HCT116 (cell line): Measurements from ENCODE around the gene DNAJC25.

Experiments
- CBX3 ChIP-seq: IDR thresholded peaks from 2 replicates; pipeline ENCODE4 v1.6.1; 2012; ENCODE audit warnings: low read depth
- CEBPB ChIP-seq: IDR thresholded peaks from 2 replicates; pipeline ENCODE4 v1.6.1; 2012; ENCODE audit warnings: low read depth
- EZH2phosphoT487 ChIP-seq: fragments of 200-600 bp; IDR thresholded peaks from 2 replicates; pipeline ENCODE4 v1.6.1; 2018; ENCODE audit warnings: antibody characterized with exemption, borderline replicate concordance
- POLR2AphosphoS5 ChIP-seq: IDR thresholded peaks from 2 replicates; pipeline ENCODE4 v1.6.1; 2011; ENCODE audit warnings: mild to moderate bottlenecking, low read depth, low read length, moderate library complexity
- ZNF274 ChIP-seq: fragments of 200-500 bp; sonication (Bioruptor generic); IDR thresholded peaks from 2 replicates; pipeline ENCODE4 v1.6.1; 2014; ENCODE audit warnings: mild to moderate bottlenecking, low read depth, low read length, inconsistent platforms
- TF ChIP-seq, protein P1 (sequence below), 3 experiments: fragments of 200-600 bp in 1 of 3; sonication (generic) in 1 of 3; IDR thresholded peaks in 2 of 3; conservative IDR thresholded peaks in 1 of 3; 2 replicates each; pipeline ENCODE4 v1.5.1; 2012 to 2017; ENCODE audit warnings: low read depth in 2 of 3, low read length in 2 of 3, antibody characterized with exemption in 1 of 3, borderline replicate concordance in 1 of 3, control low read depth in 1 of 3, mild to moderate bottlenecking in 1 of 3, mixed read lengths in 1 of 3, mixed run types in 1 of 3, moderate library complexity in 1 of 3; ENCODE audit not compliant: insufficient read depth in 1 of 3
- TF ChIP-seq, protein P2 (sequence below): IDR thresholded peaks from 2 replicates; pipeline ENCODE4 v1.6.1; 2012
- TF ChIP-seq, protein P3 (sequence below): IDR thresholded peaks from 2 replicates; pipeline ENCODE4 v1.6.1; 2012

DNA sequence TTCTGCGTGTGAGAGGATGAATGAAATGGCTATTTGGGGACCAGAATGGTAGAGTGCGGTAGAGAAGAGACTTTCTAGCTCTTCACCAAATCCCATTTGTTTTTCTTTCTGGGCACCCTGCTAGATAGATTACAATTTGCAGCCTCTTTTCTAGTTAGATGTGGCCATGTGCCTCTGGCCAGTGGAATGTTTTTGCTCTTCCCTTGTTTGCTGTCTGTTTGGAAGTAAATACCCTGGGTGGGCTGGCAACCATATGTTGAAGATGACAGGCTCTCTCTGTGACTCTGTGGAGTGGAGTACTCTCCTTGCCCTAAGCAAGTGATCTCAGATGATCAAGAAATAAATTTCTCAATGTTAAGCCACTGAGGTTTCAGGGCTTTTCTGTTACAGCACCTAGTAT lies 43.2 kb downstream of the DNAJC25 start:
- no peak for TF ChIP-seq CEBPB
- TF ChIP-seq, protein P1, sequence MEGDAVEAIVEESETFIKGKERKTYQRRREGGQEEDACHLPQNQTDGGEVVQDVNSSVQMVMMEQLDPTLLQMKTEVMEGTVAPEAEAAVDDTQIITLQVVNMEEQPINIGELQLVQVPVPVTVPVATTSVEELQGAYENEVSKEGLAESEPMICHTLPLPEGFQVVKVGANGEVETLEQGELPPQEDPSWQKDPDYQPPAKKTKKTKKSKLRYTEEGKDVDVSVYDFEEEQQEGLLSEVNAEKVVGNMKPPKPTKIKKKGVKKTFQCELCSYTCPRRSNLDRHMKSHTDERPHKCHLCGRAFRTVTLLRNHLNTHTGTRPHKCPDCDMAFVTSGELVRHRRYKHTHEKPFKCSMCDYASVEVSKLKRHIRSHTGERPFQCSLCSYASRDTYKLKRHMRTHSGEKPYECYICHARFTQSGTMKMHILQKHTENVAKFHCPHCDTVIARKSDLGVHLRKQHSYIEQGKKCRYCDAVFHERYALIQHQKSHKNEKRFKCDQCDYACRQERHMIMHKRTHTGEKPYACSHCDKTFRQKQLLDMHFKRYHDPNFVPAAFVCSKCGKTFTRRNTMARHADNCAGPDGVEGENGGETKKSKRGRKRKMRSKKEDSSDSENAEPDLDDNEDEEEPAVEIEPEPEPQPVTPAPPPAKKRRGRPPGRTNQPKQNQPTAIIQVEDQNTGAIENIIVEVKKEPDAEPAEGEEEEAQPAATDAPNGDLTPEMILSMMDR (IDR thresholded peaks at IDR 0.05 in 2 of 3, conservative IDR thresholded peaks at IDR 0.05 in 1 of 3; ENCODE audit: borderline replicate concordance in 1 of 3, insufficient read depth in 1 of 3, low read depth in 2 of 3, low read length in 2 of 3) = no peak
- TF ChIP-seq EZH2phosphoT487 = no peak
- TF ChIP-seq, protein P2, sequence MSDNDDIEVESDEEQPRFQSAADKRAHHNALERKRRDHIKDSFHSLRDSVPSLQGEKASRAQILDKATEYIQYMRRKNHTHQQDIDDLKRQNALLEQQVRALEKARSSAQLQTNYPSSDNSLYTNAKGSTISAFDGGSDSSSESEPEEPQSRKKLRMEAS = no peak
- TF ChIP-seq POLR2AphosphoS5 = no peak
- TF ChIP-seq CBX3 = no peak
- TF ChIP-seq, protein P3, sequence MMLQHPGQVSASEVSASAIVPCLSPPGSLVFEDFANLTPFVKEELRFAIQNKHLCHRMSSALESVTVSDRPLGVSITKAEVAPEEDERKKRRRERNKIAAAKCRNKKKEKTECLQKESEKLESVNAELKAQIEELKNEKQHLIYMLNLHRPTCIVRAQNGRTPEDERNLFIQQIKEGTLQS = no peak
- no peak for TF ChIP-seq ZNF274
